GM18907 (cell line): ENCODE results near the gene BCAS1.
"Not testable (repeated sequence)": the region's sequence is repeated elsewhere in the genome, so short reads cannot be mapped to it uniquely, and the experiment has no call there.

Source experiments
- ATAC-seq: cut with Tn5 transposase; IDR thresholded peaks from one replicate; pipeline ENCODE4 v1.9.1; 2021; ENCODE audit warnings: mild to moderate bottlenecking, moderate library complexity; ENCODE audit not compliant: unreplicated experiment

Gene BCAS1

GRCh38 chr20:53993310-53993709, 77.1 kb downstream of the BCAS1 start:
- ATAC-seq = no peak

- no peak for ATAC-seq
Observed at GRCh38 chr20:53990768-53991450, 79.5 kb downstream of the BCAS1 start.

- ATAC-seq = no peak
Observed at GRCh38 chr20:53990003-53990402, 80.4 kb downstream of the BCAS1 start.

GRCh38 chr20:53989401-53989800, 81.0 kb downstream of the BCAS1 start:
- ATAC-seq = no peak

GRCh38 chr20:53986037-53986650, 84.2 kb downstream of the BCAS1 start:
- ATAC-seq = no peak

- ATAC-seq = no peak
Observed at GRCh38 chr20:53985150-53985518, 85.3 kb downstream of the BCAS1 start.

- no peak for ATAC-seq
Observed at GRCh38 chr20:53984356-53985149, 85.8 kb downstream of the BCAS1 start.

GRCh38 chr20:53983401-53983800, 87.0 kb downstream of the BCAS1 start:
- ATAC-seq = no peak

GRCh38 chr20:53982624-53983023, 87.8 kb downstream of the BCAS1 start:
- ATAC-seq = no peak

- no peak for ATAC-seq
Observed at GRCh38 chr20:53981752-53982437, 88.5 kb downstream of the BCAS1 start.

- no peak for ATAC-seq
Observed at GRCh38 chr20:53981130-53981529, 89.3 kb downstream of the BCAS1 start.

- ATAC-seq = no peak
Observed at GRCh38 chr20:53980031-53980465, 90.3 kb downstream of the BCAS1 start.

- no peak for ATAC-seq
Observed at GRCh38 chr20:53978497-53978896, 91.9 kb downstream of the BCAS1 start.

GRCh38 chr20:53977391-53977790, 93.0 kb downstream of the BCAS1 start:
- ATAC-seq = no peak

GRCh38 chr20:53975761-53976160, 94.6 kb downstream of the BCAS1 start:
- ATAC-seq = no peak

- ATAC-seq = no peak
Observed at GRCh38 chr20:53974785-53975555, 95.4 kb downstream of the BCAS1 start.

- not testable (repeated sequence) for ATAC-seq
Observed at GRCh38 chr20:53973882-53974281, 96.5 kb downstream of the BCAS1 start.

GRCh38 chr20:53972179-53972578, 98.2 kb downstream of the BCAS1 start:
- ATAC-seq = no peak

GRCh38 chr20:53971096-53971683, 99.2 kb downstream of the BCAS1 start:
- ATAC-seq = no peak

GRCh38 chr20:53970232-53970631, 100.2 kb downstream of the BCAS1 start:
- no peak for ATAC-seq
